HG03095 (cell line): ENCODE measurements around the gene WRNIP1.

ENCODE experiments used
- ATAC-seq: cut with Tn5 transposase; IDR thresholded peaks from one replicate; pipeline ENCODE4 v1.9.1; 2021; ENCODE audit warnings: moderate library complexity; ENCODE audit not compliant: unreplicated experiment

The WRNIP1 gene

DNA sequence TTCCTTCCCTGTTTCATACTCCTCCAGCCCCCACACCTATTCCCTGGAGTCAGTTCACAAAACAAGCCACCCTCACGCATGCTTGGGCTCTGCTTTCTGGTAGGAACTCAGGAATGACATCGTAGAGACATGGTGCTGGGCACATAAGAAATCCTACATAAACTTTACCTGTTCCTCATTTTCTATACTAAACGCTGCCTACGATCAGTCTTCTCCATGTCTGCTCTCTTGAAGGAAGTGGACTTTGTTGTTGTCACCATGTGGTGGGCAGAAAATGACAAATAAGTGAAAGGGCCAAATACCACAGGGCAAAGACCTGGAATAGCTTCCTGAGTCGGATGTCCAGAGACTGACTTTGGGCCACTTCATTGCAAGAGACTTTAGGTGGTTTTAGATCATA is 24.6 kb upstream of the WRNIP1 start:
- ATAC-seq: no peak

DNA sequence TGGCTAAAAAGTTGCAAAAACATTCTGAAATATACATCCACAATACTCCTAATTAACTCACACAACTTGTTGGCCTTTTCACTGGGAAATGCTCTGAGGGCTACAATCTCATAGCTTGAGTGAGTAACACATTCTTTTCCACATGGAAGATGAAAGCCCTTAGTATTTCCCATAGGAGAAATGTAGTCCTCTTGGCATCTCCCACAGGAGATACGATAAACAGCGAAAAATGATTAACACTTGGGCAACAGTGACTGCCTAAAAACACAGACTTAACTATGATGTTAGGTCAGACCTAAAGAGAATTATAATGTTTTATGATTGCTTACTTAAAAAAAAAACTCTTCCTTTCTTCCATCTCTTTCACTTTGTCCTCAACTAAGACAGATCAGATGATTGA is 23.4 kb upstream of the WRNIP1 start:
- ATAC-seq: no peak

DNA sequence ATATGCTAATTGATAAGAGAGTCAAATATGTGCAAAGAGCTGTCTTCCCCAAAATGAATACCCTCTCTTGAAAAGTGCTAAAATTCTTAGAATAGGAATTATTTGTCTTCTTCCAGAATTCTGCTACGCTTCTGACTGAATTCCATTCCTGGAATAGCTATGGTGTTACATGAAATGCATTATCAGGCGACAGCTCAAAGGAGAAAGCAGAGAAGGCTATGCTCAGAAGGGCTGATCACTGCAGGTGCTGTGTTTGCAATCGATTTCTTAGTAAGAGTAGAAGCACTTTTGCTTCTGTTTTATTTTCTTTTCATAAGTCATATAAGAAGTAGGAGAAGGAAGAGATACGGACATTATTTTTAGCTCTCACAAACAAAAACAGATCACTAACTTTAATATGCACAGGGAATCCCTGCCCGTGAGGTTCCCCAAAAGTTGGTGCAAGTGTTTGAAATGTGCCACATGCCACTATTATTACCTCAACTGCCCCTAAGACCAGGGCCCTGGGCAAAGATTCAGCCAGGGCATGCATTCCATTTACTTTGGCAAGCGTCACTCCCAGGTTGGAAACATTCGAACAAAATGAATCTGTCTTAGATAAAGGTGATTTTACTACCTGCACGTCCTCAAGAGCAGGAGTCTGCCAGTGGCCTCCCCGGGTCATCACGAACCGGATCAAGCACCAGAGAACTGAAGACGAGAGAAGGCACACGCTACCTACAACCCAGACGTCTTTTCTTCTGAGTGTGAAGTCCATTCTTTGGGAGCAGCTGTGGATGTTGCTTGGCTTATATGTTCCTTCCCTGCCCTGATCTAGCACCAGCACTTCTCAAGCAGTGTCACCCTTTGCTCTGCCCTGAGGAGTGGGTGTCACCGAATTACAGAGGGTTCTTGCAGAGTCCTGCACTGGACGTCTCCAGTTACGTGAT is 21.6 kb upstream of the WRNIP1 start:
- ATAC-seq: no peak

- no peak for ATAC-seq
These were observed 20.9 kb upstream of the WRNIP1 start for GRCh38 chr6:2744209-2744771.

GRCh38 chr6:2744778-2745177 is 20.4 kb upstream of the WRNIP1 start:
- ATAC-seq: no peak

- ATAC-seq: no peak
These were observed 19.9 kb upstream of the WRNIP1 start for GRCh38 chr6:2745246-2745645.

GRCh38 chr6:2746557-2747061 is 18.6 kb upstream of the WRNIP1 start:
- no peak for ATAC-seq

DNA sequence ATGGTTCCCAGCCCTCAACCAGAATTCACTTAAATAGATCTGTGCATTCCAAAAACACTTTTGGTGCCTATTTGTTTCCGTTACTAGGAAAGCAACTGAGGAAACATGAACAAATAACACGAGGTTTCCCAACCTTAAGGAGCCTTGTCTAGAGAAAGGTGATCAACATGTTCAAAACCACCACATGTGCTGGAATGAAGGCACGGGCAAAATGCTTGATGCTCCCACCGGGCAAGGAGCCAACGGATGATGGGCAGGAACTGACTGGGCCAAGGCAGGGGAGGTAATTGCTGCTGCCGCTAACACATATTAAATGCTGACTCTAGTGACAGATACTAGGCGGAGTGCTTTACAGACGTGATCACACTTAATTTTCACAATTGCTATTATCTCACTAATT is 17.0 kb upstream of the WRNIP1 start:
- no peak for ATAC-seq

DNA sequence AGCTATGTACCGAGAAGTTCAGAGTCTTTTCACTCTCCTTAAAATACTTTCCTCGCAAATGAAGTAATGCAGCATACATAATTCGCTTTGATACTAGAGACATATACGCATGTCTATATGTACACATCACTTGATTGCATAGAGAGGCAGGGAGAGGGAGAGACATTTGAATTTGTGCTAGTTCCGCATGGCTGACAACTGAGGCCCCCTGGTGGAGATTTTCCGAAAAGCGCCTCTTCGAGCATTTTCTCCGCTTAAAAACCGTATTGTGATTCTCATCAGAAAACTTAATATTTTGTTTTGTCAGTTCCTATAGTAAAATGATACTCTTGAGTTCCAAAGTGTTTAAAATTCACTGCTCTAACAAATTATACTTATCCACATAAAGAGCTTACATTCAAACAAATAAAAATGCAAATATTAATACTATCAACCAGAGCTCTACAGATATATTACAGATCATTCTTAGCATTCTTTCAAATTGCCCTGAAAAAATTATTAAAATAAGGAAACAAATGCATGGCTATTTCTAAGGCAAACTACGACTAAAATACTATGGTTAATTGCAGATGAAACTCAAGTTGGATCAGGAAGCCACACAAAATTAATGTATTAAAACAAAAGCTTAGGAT is 15.1 kb upstream of the WRNIP1 start:
- ATAC-seq: no peak

DNA sequence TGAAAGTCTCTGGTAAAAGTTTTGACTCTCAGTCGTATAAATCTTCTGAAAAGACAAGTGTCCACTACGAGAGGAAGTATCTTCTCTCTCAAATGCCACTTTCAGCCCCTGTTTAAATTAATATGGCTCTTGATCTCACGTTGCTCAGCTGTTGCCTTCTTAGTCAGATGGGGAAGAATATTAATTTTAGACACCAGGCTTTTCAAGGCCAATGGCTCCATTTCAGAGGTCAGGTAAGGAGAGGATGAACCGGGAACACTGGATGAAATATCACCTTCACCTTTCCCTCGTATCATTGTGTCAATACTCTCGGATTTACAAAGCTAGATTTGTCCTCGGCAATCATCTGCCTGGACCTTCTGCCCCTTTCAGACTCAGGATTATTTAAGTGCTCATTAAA is 14.4 kb upstream of the WRNIP1 start, which contains the start of gene MYLK4:
Gene MYLK4 (minus strand): TSS at position 91 of the 400 bp plus-strand sequence. CDS start 1,628 bp downstream, outside the sequence.
- ATAC-seq: no peak

DNA sequence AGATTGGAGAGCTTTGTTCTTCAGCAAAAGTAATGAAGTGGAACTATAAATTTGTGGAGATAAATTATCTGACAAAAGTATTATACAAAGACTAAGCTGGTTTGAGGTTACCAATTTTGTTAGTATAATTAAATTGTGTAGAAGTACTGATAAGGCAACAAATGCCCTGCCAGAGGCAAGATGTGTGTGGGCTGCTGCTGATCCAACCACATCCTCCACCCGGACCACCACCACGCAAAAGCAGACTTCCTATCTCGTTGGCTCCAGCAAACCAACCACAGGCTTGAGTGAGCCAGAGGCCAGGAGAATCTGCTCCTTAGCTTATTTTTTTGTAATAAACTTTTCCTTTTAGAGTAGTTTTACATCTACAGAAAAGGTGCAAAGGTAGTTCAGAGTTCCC is 13.3 kb upstream of the WRNIP1 start:
- no peak for ATAC-seq

DNA sequence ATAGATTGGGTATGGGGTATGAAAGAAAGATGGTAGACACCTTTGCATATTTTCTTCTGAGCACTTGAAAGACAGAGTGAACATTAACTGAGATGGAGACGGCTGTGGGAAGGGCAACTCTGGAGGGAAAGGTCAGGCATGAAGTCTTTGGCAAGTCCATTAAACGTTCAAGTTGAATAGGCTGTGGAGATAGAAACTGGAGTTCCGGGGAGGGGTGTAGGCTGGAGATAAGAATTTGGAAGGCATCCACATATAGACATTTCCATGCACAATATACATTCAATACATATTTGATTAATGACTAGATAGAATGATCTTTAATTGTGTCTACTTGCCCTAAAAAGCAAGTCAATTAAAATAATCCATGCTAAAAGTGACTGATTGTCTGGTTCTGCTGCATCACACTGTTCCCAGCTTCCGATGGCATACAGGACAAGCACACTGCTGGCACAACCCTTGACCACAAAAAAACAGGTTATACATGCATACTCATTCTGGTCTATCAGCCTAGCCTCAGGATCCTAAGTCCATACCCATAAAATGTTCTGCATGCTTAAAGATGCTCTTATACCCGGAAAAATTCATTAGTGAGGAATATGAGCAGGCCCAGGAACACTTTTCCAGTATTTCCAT is 12.6 kb upstream of the WRNIP1 start:
- ATAC-seq: no peak

GRCh38 chr6:2753110-2753489 is 12.1 kb upstream of the WRNIP1 start:
- no peak for ATAC-seq

- no peak for ATAC-seq
These were observed 11.4 kb upstream of the WRNIP1 start for GRCh38 chr6:2753743-2754142.

DNA sequence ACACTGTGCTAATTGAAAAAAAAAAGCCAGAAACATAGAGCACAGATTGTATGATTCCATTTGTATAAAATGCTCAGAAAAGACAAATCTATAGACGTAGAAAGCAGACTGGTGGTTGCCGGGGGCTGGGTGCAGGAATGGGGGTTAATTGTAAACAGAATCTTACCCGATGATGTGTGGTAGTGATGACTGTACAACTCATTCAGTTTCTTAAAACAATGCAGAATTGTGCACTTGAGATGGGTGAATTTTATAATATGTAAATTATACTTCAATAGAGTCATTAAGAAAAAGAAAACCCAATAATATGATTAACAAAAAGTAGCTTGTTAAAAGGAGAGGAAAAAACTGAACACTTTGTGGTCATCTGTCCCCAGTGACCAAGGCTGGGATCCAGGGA is 10.8 kb upstream of the WRNIP1 start:
- no peak for ATAC-seq

DNA sequence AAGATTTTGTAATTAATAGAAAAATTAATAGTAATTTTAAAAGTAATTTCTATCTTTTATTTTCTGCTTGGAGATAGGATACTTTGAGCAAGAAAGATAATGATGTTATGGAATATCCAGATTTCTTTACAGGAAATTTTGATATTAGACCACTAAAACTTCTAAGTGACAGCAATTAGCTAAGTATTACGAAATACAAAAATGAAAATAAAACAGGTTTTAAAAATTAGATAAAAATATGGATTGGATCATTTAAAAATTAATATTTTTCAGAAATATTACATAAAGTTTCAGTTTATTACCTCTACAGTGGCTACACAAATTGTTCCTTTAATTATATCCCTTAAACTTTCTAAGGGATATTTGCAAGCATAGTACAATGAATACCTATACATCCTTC is 10.3 kb upstream of the WRNIP1 start:
- ATAC-seq: no peak

- no peak for ATAC-seq
These were observed 9.7 kb upstream of the WRNIP1 start for GRCh38 chr6:2755456-2755855.

DNA sequence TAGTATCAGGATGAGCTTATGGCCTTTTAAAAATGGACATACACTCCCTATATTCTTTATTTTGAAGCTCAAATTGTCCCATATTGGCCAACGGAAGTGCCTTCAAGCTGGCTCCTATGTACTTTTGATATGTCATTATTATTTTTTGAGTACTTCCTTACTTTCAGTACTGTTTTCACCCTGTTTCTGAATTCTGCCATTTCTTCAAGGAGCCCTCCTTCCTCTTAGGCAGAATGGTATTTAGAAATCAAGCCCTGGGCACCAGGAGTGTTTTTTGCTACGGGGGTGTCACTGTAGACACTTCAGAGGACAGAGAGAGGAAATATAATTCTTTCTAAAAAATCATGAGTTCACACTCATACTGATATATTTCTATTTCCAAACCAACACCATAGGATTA is 9.0 kb upstream of the WRNIP1 start:
- no peak for ATAC-seq

DNA sequence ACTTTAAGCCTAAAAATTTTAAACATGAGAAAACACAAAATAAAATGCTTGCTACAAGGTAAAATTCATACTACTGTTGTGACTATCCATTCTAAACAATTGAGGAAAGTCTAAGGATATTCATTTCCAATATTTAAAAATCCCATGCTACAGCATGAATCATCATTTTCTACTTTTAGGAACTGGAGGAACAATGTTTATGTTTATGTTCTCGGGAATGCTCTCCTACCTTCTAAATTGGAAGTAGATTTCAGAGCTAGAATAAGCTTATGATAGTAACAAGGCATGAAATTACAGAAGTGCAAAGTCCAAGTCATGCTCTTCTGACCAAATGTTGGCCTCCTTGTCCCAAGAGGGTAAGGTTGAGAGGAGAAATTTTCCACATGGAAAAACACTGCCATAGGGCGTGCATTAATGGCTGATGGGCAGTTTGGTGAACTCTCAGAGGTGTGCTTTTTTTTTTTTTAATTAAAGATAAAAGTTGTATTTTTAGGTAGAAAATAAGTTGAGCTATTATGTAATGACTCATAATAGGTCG is 8.4 kb upstream of the WRNIP1 start:
- ATAC-seq: no peak

DNA sequence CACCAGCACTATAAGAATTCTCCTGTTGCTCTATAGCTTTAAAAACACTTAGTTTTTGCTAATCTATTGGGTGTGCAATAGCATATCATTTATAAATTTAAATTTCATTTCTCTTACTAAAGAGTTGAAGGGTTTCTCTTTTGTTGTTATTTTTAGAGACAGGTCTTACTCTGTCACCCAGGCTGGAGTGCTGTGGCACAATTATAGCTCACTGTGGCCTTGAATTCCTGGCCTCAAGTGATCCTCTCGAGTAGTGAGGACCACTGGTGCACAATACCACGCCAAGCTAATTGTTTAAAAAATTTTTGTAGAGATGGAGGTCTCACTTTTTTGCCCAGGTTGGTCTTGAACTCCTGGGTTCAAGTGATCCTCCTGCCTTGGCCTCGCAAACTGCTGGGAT is 6.2 kb upstream of the WRNIP1 start:
- ATAC-seq: no peak
